Measurements from ENCODE around the gene VPS13D.

- TF ChIP-seq EZH2 (IDR thresholded peaks at IDR 0.05; ENCODE audit: borderline replicate concordance, low read depth, low read length, severe bottlenecking), result no peak
- no peak for TF ChIP-seq MYC (IDR thresholded peaks at IDR 0.05; ENCODE audit: low read depth, low read length)
- TF ChIP-seq, protein P1, sequence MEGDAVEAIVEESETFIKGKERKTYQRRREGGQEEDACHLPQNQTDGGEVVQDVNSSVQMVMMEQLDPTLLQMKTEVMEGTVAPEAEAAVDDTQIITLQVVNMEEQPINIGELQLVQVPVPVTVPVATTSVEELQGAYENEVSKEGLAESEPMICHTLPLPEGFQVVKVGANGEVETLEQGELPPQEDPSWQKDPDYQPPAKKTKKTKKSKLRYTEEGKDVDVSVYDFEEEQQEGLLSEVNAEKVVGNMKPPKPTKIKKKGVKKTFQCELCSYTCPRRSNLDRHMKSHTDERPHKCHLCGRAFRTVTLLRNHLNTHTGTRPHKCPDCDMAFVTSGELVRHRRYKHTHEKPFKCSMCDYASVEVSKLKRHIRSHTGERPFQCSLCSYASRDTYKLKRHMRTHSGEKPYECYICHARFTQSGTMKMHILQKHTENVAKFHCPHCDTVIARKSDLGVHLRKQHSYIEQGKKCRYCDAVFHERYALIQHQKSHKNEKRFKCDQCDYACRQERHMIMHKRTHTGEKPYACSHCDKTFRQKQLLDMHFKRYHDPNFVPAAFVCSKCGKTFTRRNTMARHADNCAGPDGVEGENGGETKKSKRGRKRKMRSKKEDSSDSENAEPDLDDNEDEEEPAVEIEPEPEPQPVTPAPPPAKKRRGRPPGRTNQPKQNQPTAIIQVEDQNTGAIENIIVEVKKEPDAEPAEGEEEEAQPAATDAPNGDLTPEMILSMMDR (IDR thresholded peaks at IDR 0.05; ENCODE audit: extremely low read depth in 1 of 2, insufficient read depth in 1 of 2, low read depth in 1 of 2, low read length in 2 of 2), result no peak
- no peak for TF ChIP-seq FOS (IDR thresholded peaks at IDR 0.05; ENCODE audit: borderline replicate concordance, insufficient read depth, low read length)
- no peak for TF ChIP-seq POLR2AphosphoS5 (IDR thresholded peaks at IDR 0.05; ENCODE audit: insufficient read depth, low read depth, low read length)
- no peak for TF ChIP-seq POLR2A (IDR thresholded peaks at IDR 0.05; ENCODE audit: low read depth, low read length)
- TF ChIP-seq GATA2 (IDR thresholded peaks at IDR 0.05; ENCODE audit: insufficient read depth, insufficient read length, low read depth, low read length), result no peak
- TF ChIP-seq JUN (IDR thresholded peaks at IDR 0.05; ENCODE audit: borderline replicate concordance, insufficient read depth, insufficient read length, low read depth), result no peak
Measured at GRCh38 chr1:12407962-12408454, 178.2 kb downstream of the VPS13D start.

Data from endothelial cell of umbilical vein (primary cell).